Suprapubic skin (tissue), 4 donors: ENCODE measurements around the gene ARL14. TPM values are rescaled to one million over a fixed set of nuclear protein-coding genes. Genes with fewer than 3 reads are reported as not detected.

Experiments
- DNase-seq, 2 donors: peaks; one replicate each; pipeline ENCODE4 v3.0.0-alpha.2; 2019; ENCODE audit warnings: low spot score in 2 of 2
- H3K27ac ChIP-seq: fragments of 200-600 bp; sonication (generic); one replicate; pipeline ENCODE4 v1.5.1; 2019
- H3K27me3 ChIP-seq: fragments of 200-600 bp; sonication (generic); one replicate; pipeline ENCODE4 v1.5.1; 2019
- H3K36me3 ChIP-seq: fragments of 200-600 bp; sonication (generic); one replicate; pipeline ENCODE4 v1.5.1; 2019
- H3K4me1 ChIP-seq: fragments of 200-600 bp; sonication (generic); one replicate; pipeline ENCODE4 v1.5.1; 2019
- H3K4me3 ChIP-seq: fragments of 200-600 bp; sonication (generic); one replicate; pipeline ENCODE4 v1.5.1; 2019; ENCODE audit warnings: mild to moderate bottlenecking
- H3K9me3 ChIP-seq: fragments of 200-600 bp; sonication (generic); one replicate; pipeline ENCODE4 v1.5.1; 2019
- CTCF ChIP-seq, 2 donors: fragments of 200-600 bp in 1 of 2; fragments of 450-650 bp in 1 of 2; sonication (generic) in 1 of 2; IDR thresholded peaks; one replicate each; pipeline ENCODE4 v1.5.1; 2016 to 2019; ENCODE audit warnings: antibody characterized with exemption in 2 of 2, mild to moderate bottlenecking in 1 of 2, moderate library complexity in 1 of 2
- EP300 ChIP-seq: sonication (generic); formaldehyde crosslinking; IDR thresholded peaks from one replicate; pipeline ENCODE4 v1.6.1; 2017; ENCODE audit warnings: antibody characterized with exemption
- POLR2A ChIP-seq, 2 donors: fragments of 450-650 bp; IDR thresholded peaks; one replicate each; pipeline ENCODE4 v1.6.1; 2017; ENCODE audit warnings: antibody characterized with exemption in 2 of 2, mild to moderate bottlenecking in 2 of 2, moderate library complexity in 2 of 2
- POLR2AphosphoS5 ChIP-seq, 3 donors: sonication (generic); formaldehyde crosslinking; IDR thresholded peaks; one replicate each; pipeline ENCODE4 v1.6.1; 2017; ENCODE audit warnings: antibody characterized with exemption in 3 of 3
- WGBS: methylation state at CpG from one replicate; pipeline ENCODE4 v1.1.5; 2018; 5-methylcytosine and 5-hydroxymethylcytosine counted together
- total RNA-seq, 4 donors: library from RNA; depleted of rRNA; stranded (reverse); fragments of >200 nt; gene quantifications; one replicate each; pipeline ENCODE4 v1.1.0, GENCODE V29; 2016

The ARL14 gene
- total RNA-seq, 4 donors from 2014 or later: not detected

GRCh38 chr3:160720123-160720746 lies 43.3 kb downstream of the ARL14 start:
- Histone ChIP-seq H3K27me3 (no peaks in the 10 kb centered on the region), H3K9me3 (no peaks in the 10 kb centered on the region), H3K4me3 (no peak overlapping the region), H3K36me3 (no peaks in the 10 kb centered on the region), H3K4me1 (no peaks in the 10 kb centered on the region), H3K27ac (no peak overlapping the region)
- 29% methylated on average over 1 of the region's 5 CpGs for WGBS
- DNase-seq: no peak
- TF ChIP-seq POLR2A (IDR thresholded peaks at IDR 0.05) (no peak), POLR2AphosphoS5 (IDR thresholded peaks at IDR 0.05) (no peak), EP300 (no peak), CTCF (IDR thresholded peaks at IDR 0.05) (no peak)

- WGBS: 90% methylated on average over 2 of the region's 2 CpGs
- Histone ChIP-seq H3K27ac (no peak overlapping the region), H3K4me3 (no peak overlapping the region), H3K9me3 (no peaks in the 10 kb centered on the region), H3K4me1 (no peaks in the 10 kb centered on the region), H3K36me3 (no peaks in the 10 kb centered on the region), H3K27me3 (no peaks in the 10 kb centered on the region)
- TF ChIP-seq EP300 (no peak), POLR2AphosphoS5 (IDR thresholded peaks at IDR 0.05) (no peak), CTCF (IDR thresholded peaks at IDR 0.05) (no peak), POLR2A (IDR thresholded peaks at IDR 0.05) (no peak)
- no peak for DNase-seq
Observed at GRCh38 chr3:160722331-160722730, 45.4 kb downstream of the ARL14 start.

DNA sequence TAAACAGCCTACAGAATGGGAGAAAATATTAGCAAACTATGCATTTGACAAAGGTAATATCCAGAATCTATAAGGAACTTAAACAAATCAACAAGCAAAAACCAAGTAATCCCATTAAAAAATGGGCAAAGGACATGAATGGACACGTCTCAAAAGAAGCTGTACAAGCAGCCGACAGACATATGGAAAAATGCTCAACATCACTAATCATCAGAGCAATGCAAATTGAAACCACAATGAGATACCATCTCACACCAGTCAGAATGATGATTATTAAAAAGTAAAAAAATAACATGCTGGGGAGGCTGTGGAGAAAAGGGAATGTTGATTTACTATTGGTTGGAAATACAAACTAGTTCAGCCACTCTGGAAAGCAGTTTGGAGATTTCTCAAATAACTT lies 48.4 kb downstream of the ARL14 start:
- no peak for TF ChIP-seq POLR2A (IDR thresholded peaks at IDR 0.05)
- no peak for TF ChIP-seq CTCF (IDR thresholded peaks at IDR 0.05)
- no peak for TF ChIP-seq POLR2AphosphoS5 (IDR thresholded peaks at IDR 0.05)
- no peak for TF ChIP-seq EP300
- Histone ChIP-seq H3K4me3 (no peak overlapping the region), H3K9me3 (no peaks in the 10 kb centered on the region), H3K27me3 (no peaks in the 10 kb centered on the region), H3K4me1 (no peaks in the 10 kb centered on the region), H3K36me3 (no peaks in the 10 kb centered on the region), H3K27ac (no peak overlapping the region)
- 35% methylated on average over 2 of the region's 2 CpGs for WGBS
- DNase-seq: no peak

Other genes starting within 250 kb of the ARL14 start
- 10 to 100 TPM in 1 of 4 donors, 1 to 10 TPM in 3; 4.3 to 11.1 (median 6.7) TPM for gene TRIM59, start 227.4 kb upstream of the ARL14 start, total RNA-seq
- 10 to 100 TPM; 23.9 to 35.0 (median 29.4) TPM for gene KPNA4, start 111.6 kb upstream of the ARL14 start, total RNA-seq
- gene PPM1L, start 79.1 kb downstream of the ARL14 start, total RNA-seq: 10 to 100 TPM; 31.5 to 40.2 (median 34.0) TPM